DMS 273 (cell line): Measurements from ENCODE around the gene PADI1.

Experiments
- DNase-seq: peaks from one replicate; lab custom pipeline; 2025; ENCODE audit not compliant: unreplicated experiment; lab: John Stamatoyannopoulos, UW

PADI1 gene

DNA sequence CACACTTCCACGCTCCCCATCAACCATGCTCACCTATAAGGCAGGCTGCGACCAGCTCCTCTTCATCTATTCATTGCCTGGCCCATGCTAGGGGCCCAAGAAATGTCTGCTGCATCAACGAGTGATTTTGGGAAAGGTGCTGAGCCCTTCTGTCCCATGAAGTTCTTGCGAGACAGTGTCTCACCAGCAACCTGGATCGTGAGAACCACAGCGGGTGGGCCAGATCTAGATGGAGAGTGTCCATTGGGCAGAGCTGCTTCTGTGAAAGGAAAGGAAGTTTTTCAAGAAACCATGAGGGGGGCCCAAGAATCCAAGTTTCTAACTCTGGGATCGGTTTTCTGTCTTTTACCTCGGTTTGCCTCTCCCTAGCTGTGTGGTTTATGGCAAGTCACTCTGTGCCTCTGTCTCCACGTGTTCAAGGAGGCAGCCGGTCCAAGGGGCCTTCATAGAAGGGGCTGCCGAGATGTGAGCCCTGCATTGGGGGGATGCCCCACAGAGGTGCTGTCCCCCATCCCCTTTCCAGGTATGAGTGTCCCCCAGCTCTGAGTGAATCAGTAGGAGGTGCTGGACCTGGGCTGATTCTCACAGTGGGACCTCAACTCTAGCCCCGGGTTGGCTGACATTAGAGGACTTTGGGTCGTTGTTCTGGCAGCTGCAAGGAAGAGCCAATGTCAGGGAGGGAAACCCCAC lies 8.3 kb upstream of the PADI1 start:
- DNase-seq: no peak

- no peak for DNase-seq
Observed at GRCh38 chr1:17197696-17198095, 7.2 kb upstream of the PADI1 start.

- DNase-seq: no peak
Observed at GRCh38 chr1:17198476-17199258, 6.3 kb upstream of the PADI1 start.

GRCh38 chr1:17199267-17200044 lies 5.5 kb upstream of the PADI1 start:
- DNase-seq: no peak

GRCh38 chr1:17200246-17200645 lies 4.7 kb upstream of the PADI1 start:
- DNase-seq: no peak

GRCh38 chr1:17200756-17201155 lies 4.2 kb upstream of the PADI1 start:
- DNase-seq: no peak

- DNase-seq: no peak
Observed at GRCh38 chr1:17201201-17202021, 3.5 kb upstream of the PADI1 start.

DNA sequence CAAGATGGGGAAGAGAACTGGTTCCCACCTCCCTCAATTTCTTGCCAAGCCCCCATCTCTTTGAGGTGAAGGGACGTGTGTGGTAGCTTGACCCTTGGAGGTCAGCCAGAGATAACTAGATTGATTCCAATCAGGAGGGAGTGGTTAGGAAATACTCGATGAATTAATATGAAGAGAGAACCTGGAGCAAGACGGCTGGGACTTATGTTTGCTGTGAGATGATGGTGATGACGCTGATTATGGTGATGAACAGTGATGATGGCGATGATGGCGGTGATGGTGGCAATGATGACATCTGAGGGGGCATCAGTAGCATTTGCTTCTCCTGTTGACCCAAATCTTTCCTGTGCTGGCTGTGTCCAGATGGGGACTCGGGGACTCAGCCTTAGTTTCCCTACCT lies 724 bp downstream of the PADI1 start:
- no peak for DNase-seq

DNA sequence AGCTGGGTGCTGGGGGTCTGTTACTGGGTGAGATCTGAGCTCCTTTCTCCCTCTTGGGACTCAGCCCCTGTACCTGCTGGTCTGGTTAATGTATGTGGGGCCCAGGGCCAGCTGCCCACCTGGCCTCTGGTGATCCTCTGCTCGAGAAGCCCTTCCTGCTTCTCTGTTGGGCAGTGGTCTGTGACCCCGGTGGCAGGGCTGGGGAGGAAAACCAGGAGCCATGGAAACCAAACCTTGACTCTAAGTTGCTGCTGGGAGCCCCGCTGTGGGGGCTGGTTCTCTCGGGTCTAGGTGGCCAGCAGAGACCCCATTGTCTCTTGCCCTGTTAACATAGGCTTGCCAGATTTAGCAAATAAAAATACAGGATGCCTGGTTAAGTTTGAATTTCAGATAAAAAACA lies 1.3 kb downstream of the PADI1 start:
- DNase-seq: no peak

GRCh38 chr1:17207046-17207445 lies 2.1 kb downstream of the PADI1 start:
- DNase-seq: no peak

DNA sequence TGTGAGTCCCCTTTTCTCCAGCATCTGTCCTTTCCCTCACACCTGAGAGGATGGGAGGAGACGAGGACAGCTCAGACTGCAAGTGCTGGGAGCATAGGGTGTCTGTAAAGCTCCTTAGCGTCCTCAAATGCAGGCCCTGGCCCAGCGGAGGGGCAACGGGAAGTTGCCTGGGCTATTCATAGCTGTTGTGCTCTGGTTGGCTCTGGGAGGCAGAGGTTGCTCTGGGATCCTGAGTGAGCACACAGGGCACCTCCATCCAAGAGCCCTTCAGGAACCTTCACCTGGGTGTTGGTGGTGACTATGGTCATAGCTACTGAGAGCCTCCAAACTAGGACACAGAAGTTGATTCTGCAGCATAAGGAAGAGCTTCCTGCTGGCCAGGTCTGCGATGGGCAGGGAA lies 2.6 kb downstream of the PADI1 start:
- DNase-seq: no peak

GRCh38 chr1:17207966-17208418 lies 3.1 kb downstream of the PADI1 start:
- peak; percentile 24 for DNase-seq

DNA sequence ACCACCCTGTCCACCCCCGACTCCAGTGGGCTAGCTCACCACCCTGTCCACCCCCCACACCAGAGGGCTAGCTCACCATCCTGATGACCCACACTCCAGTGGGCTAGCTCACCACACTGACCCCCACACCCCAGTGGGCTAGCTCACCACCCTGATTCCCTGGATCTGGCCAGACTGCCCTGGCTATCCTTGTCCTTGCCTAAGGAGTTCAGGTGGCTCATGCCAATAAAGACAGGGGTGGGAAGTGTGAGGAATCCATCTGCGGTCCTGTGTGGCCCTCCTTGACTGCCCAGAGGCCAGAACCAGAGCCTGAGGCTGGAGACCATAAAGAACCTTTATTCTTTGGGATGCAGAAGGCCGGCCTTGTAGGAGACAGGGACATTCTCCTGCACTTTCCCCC lies 3.6 kb downstream of the PADI1 start:
- no peak for DNase-seq

DNA sequence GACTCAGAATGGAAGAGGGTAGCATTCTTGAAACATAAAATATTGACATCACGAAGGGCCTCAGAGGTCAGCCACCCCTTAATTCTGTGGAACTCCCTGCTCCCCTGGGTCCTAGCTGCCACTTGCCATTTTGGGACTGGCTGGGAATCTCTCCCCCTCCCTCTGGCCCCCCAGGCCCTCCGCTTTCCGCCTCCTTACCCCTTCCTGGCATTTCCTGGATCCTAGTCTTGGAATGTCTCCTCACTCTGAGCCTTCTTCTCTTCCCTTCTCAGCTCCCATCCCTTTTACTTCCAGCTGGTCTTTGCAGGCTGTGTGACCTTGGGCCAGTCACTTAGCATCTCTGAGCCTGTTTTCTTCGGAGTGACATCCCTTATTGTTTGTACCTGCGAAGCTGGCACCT lies 4.5 kb downstream of the PADI1 start:
- no peak for DNase-seq

DNA sequence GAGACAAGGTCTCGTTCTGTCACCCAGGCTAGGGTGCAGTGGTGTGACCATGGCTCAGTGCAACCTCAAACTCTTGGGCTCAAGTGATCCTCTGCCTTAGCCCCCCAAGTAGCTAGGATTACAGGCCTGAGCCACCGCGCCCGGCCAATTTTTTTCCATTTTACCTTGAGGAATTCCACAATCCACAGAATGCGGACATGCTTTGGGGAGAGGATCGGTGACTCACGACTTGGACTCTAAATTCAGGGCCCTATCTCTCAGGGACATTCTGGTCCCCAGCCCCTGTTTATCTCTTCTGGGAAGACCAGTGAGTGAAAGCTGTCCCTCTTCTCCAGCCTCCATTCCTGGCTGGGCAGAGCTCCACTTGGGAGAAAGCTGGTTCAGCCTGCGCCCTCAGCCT lies 5.2 kb downstream of the PADI1 start:
- no peak for DNase-seq

GRCh38 chr1:17211377-17211776 lies 6.4 kb downstream of the PADI1 start:
- no peak for DNase-seq

DNA sequence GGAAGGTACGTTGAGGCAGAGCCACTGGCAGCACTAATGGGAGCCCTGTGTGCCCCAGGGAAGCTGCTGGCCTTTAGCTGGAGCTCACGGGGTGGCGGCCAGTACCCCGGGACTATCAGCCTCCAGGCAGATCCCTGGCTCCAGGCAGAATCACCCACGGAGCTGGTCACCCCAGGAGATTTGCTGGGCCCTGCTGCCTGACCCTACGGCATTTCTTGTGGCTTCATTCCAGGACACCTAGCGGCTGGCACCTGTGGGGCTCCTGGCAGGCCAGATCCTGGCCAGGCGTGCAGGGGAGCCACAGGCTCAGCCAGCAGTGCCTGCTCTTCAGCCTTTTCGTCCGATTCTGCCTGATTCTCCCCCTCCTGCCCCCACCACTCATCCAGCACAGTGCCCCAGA lies 7.1 kb downstream of the PADI1 start:
- DNase-seq: no peak

DNA sequence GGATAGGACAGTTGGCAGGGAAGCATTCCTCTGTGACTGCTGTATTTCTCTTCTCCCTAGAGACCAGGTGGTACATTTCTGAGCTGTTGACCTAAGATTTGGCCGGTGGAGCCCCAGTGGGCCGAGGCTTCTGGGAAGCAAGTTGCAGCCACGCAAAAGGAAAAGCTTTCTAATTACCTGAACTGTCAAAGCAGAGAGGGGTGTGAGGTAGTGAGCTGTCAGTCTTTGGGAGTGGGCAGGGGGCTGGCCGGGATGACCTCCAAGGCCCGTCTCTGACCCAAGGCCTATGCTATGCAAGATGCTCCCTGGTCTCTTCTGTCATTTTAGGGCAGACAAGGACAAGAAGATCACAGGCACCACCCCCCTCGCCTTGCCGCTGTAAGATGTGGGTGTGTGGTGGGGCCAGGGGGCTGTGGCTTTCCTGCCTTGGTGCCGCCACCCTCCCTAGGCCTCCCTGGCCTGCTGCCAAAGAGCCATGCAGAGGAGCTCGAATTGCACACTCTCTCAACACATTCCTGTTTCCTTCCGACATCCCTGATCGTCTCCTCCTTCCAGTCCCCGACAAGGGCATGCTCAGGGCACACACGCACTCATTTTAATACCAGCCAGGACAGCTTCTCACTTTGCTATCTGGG lies 7.7 kb downstream of the PADI1 start:
- peak; percentile 68 for DNase-seq

GRCh38 chr1:17213148-17213781 lies 8.3 kb downstream of the PADI1 start:
- DNase-seq: no peak

GRCh38 chr1:17213782-17214148 lies 8.8 kb downstream of the PADI1 start:
- no peak for DNase-seq
